Omental fat pad (tissue), 4 donors: ENCODE results near the gene ARHGEF17. TPM values are rescaled to one million over a fixed set of nuclear protein-coding genes. Genes with fewer than 3 reads are reported as not detected.

Experiments used
- ATAC-seq: fragments of 150-250 bp; one replicate; pipeline ENCODE4 v1.9.1; 2016; ENCODE audit warnings: mild to moderate bottlenecking, moderate library complexity; ENCODE audit not compliant: low FRiP score
- DNase-seq: peaks from one replicate; pipeline ENCODE4 v3.0.0-alpha.2; 2019; ENCODE audit warnings: low spot score
- total RNA-seq, 4 donors: library from RNA; depleted of rRNA; stranded (reverse); fragments of >200 nt; gene quantifications; one replicate each; pipeline ENCODE4 v1.1.0, GENCODE V29; 2016
- TF ChIP-seq, protein P1 (sequence below), 3 donors: fragments of 450-650 bp; IDR thresholded peaks; one replicate each; pipeline ENCODE4 v1.5.1; 2016 to 2017; ENCODE audit warnings: antibody characterized with exemption in 3 of 3, mild to moderate bottlenecking in 3 of 3, moderate library complexity in 2 of 3

Gene ARHGEF17
- total RNA-seq, 4 donors from 2014 or later: 27.3 to 80.7 (median 31.9) TPM

DNA sequence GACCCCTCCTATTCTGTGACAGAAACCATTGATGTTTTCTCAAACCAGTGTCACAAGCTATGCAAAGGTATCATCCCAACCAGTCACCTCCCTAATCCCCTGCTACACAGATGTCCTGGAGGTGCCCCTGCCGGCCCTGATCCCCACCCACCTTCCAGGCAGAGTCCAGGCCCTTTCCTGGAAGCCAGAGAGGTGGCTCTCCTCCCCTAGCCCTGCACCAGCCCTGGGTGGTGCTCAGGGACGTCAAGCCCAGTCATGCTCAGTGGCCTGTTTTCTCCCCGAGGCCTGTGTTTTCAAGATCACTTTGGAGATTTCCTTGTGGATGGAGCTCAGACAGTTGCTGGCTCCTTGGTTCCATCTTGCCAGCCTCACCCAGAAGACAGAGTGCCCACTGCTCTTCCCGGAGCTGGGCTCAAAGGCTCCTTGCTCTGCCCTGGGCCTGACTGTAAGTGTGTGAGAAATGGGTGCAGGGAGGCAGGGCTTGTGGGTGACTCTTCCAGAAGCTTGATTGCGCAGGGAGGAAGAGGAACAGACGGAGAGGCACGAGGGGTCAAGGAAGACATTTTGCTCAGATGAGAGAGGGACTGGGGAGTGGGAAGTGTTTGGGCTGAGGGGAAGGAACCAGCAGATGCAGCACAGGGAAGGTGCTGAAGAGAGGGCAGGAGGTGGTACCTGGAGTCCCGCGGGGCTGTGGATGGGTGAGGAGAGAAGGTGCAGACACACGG is 24.6 kb upstream of the ARHGEF17 start:
- ATAC-seq: peak; percentile 38
- TF ChIP-seq, protein P1, sequence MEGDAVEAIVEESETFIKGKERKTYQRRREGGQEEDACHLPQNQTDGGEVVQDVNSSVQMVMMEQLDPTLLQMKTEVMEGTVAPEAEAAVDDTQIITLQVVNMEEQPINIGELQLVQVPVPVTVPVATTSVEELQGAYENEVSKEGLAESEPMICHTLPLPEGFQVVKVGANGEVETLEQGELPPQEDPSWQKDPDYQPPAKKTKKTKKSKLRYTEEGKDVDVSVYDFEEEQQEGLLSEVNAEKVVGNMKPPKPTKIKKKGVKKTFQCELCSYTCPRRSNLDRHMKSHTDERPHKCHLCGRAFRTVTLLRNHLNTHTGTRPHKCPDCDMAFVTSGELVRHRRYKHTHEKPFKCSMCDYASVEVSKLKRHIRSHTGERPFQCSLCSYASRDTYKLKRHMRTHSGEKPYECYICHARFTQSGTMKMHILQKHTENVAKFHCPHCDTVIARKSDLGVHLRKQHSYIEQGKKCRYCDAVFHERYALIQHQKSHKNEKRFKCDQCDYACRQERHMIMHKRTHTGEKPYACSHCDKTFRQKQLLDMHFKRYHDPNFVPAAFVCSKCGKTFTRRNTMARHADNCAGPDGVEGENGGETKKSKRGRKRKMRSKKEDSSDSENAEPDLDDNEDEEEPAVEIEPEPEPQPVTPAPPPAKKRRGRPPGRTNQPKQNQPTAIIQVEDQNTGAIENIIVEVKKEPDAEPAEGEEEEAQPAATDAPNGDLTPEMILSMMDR (IDR thresholded peaks at IDR 0.05): no peak
- no peak for DNase-seq

DNA sequence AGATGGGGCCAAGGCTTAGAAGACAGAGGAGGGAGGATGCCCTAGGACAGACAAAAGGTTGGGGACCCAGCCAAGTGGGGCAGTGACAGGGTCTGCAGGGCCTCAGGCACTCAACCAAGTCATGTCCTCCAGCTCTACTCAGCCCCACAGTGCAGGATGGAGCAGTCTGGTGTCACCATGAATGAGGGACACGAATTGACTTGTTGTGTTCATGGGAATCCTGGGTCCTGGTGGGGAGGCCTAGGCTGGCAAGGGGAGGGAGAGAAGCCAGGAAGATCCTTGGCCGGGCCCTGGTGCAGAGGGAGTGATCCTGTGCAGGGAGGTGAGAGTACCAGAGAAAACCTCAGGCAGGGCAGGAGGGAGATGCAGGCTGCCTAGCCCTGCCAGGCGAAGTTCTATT is 24.0 kb upstream of the ARHGEF17 start:
- no peak for DNase-seq
- ATAC-seq: no peak
- TF ChIP-seq, protein P1 (IDR thresholded peaks at IDR 0.05): no peak

DNA sequence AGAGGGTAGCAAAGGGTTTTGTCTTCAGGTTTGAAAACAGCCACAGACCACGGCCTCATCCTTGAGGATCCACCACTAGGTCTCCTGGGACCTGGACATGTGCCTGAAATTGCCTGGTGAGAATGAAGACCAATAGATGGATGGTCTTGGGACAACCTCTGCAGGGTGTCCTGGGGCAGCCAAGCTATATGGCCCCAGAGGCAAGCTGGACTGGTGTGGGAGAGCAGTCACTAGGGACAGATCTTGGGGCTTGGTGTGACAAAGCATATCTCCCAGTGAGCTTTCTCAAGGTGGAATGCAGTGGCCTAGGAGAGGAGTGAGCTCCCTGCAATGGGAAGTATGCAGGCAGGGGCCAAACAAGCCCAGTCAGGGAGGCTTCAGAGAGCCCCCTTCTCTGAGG is 22.4 kb upstream of the ARHGEF17 start:
- no peak for ATAC-seq
- TF ChIP-seq, protein P1 (IDR thresholded peaks at IDR 0.05): no peak
- DNase-seq: no peak

DNA sequence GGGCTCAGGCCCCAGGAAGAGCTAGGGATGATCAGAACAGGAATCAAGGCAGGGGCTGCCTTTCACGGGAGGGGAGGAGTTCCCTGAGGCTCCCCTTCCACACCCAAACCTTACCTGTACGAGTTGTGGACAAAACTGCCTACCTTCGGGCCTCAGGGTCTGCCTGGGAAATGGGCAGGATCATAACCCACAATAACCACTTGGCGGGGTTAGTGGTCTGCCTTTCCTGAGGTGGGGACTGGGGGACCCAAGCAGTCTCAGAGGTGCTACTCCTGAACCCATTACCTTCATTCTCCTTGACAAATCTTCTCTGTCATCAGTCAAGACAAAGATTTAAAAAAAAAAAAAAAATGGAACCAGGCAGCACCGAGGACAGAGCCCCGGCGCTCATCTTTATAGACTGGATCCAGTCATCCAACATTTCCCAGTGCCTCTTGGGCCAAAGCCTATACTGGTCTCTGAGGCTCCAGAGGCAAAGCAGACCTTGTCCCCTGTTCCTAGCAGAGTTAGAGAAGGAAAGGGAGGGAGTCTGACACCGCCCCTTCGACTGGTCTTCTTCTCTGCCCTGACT is 21.8 kb upstream of the ARHGEF17 start:
- TF ChIP-seq, protein P1 (IDR thresholded peaks at IDR 0.05): no peak
- ATAC-seq: no peak
- DNase-seq: no peak

DNA sequence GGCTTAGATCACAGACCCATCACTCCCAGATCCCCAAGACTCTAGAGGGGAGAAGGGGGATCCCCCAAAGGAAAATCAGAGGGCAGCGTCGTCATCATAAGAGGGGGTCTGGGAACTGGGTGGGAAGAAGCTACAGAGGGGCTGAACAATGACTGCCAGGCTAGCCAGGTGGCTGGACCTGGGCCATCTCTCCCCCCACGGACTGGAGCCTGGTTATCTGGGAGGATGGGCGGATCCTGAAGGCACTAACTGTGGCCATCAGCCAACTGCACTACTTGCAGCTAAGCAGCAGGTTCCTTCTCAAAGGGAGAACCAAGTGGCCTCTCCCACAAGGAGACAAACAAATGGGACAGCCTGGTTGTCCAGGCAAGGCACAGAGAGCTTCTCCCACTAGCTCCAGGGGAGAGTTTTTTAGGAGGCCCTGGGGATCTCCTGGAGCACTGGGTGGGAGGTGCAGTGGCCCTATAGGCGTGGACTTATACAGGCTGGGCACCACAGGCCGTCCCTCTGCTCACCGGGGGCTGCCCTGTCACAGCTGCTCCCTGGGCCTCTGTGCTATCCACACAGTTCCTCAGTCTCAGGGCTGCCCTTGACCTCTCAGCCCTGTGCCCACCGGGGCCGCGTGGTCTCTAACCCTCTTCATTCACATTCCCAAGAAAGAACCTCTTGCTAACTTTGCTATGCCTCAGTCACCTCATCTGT is 20.5 kb upstream of the ARHGEF17 start:
- DNase-seq: no peak
- ATAC-seq: no peak
- TF ChIP-seq, protein P1 (IDR thresholded peaks at IDR 0.05): no peak

DNA sequence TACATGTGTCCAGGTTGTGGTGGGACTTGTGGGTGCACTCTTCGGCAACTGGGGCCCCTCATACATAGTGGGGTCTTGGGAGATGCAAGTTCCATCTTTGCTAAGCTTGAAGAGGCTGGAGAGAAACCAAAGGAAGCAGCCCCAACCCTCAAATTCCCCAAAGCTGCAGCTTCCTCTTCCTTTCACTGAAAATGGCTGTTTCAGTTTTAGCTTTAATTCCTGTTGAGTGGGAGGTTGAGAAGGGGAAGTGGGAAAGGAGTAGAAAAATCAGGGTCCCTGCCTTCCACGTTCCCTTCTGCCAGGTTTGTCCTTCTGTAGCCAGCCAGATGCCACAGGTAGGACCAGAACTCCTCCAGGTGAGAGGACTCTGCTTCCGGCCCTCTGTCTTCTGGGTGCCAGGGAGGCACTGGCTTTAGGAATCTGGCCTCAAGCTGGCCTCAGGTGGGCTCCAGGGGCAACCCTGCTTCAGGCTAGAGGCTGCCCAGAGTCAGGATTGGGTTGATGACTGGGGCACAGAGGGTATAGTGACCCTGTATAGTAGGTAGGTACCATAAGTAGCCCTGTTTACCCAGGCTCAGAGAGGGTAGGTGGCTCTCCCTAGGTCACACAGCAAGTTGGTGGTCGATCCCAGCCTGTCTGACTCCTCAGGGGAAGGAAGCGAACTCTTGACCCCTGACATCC is 19.7 kb upstream of the ARHGEF17 start:
- no peak for DNase-seq
- ATAC-seq: no peak
- TF ChIP-seq, protein P1 (IDR thresholded peaks at IDR 0.05): no peak
